ENCODE measurements around the gene SLC43A1. TPM values are rescaled to one million over a fixed set of nuclear protein-coding genes. Genes with fewer than 3 reads are reported as not detected.

SLC43A1 gene
- total and polyA plus RNA-seq, 4 donors: 85.6 to 171 (median 107) TPM

- Histone ChIP-seq H3K4me1 (ENCODE audit: control insufficient read depth in 4 of 4, insufficient read depth in 4 of 4, low read length in 3 of 4) (no peaks in the 10 kb centered on the region), H3K4me3 (ENCODE audit: low read depth in 1 of 3, low read length in 3 of 3) (no peak overlapping the region), H3K27ac (ENCODE audit: low read depth in 1 of 2, low read length in 2 of 2) (no peak overlapping the region), H3K27me3 (ENCODE audit: control insufficient read depth in 4 of 4, insufficient read depth in 4 of 4, low read length in 3 of 4) (no peaks in the 10 kb centered on the region), H3K9ac (ENCODE audit: low read depth in 1 of 2, low read length in 2 of 2) (no peak overlapping the region), H3K9me3 (ENCODE audit: control insufficient read depth in 4 of 4, low read length in 3 of 4) (no peaks in the 10 kb centered on the region), H3K36me3 (ENCODE audit: control insufficient read depth in 4 of 4, insufficient read depth in 3 of 4, low read depth in 1 of 4, low read length in 3 of 4) (peaks cover 13 to 23% (median 15%) of the 10 kb centered on the region in 4 donors)
- WGBS: over 99% methylated on average over 7 of the region's 7 CpGs
- TF ChIP-seq ATF3 (IDR thresholded peaks at IDR 0.05): no peak
- TF ChIP-seq RXRA (IDR thresholded peaks at IDR 0.05): no peak
- TF ChIP-seq RAD21 (IDR thresholded peaks at IDR 0.05): no peak
- no peak for TF ChIP-seq CTCF (IDR thresholded peaks at IDR 0.05; ENCODE audit: low read depth, low read length, missing input control)
- no peak for TF ChIP-seq JUND (IDR thresholded peaks at IDR 0.05)
- TF ChIP-seq REST (IDR thresholded peaks at IDR 0.05): no peak
- no peak for TF ChIP-seq YY1 (IDR thresholded peaks at IDR 0.05)
- TF ChIP-seq GABPA (IDR thresholded peaks at IDR 0.05 in 1 of 2, conservative IDR thresholded peaks at IDR 0.05 in 1 of 2): no peak
- no peak for TF ChIP-seq EGR1 (IDR thresholded peaks at IDR 0.05; ENCODE audit: low read depth in 2 of 2)
- TF ChIP-seq FOXA2 (IDR thresholded peaks at IDR 0.05): no peak
- TF ChIP-seq TAF1 (conservative IDR thresholded peaks at IDR 0.05): no peak
- TF ChIP-seq, protein P1, sequence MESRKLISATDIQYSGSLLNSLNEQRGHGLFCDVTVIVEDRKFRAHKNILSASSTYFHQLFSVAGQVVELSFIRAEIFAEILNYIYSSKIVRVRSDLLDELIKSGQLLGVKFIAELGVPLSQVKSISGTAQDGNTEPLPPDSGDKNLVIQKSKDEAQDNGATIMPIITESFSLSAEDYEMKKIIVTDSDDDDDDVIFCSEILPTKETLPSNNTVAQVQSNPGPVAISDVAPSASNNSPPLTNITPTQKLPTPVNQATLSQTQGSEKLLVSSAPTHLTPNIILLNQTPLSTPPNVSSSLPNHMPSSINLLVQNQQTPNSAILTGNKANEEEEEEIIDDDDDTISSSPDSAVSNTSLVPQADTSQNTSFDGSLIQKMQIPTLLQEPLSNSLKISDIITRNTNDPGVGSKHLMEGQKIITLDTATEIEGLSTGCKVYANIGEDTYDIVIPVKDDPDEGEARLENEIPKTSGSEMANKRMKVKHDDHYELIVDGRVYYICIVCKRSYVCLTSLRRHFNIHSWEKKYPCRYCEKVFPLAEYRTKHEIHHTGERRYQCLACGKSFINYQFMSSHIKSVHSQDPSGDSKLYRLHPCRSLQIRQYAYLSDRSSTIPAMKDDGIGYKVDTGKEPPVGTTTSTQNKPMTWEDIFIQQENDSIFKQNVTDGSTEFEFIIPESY (IDR thresholded peaks at IDR 0.05): no peak
- TF ChIP-seq HNF4A (conservative IDR thresholded peaks at IDR 0.05): no peak
- TF ChIP-seq HNF4G (IDR thresholded peaks at IDR 0.05): no peak
- no peak for TF ChIP-seq MAX (IDR thresholded peaks at IDR 0.05)
- TF ChIP-seq FOXA1 (IDR thresholded peaks at IDR 0.05): no peak
- TF ChIP-seq SP1 (IDR thresholded peaks at IDR 0.05): no peak
- DNase-seq (ENCODE audit: low spot score): no peak
Observed at GRCh38 chr11:57546451-57546850, 30.9 kb upstream of the SLC43A1 start.

All from liver (tissue), 9 donors.